GM12878 (cell line): Measurements from ENCODE around the gene BIRC5.

ENCODE experiments used
- BHLHE40 ChIP-seq, 2 experiments: fragments of 450-650 bp in 1 of 2; IDR thresholded peaks; 2 replicates each; pipeline ENCODE4 v1.6.1; 2011 to 2017; ENCODE audit warnings: low read depth in 2 of 2, borderline replicate concordance in 1 of 2, improper control_type of control experiment in 1 of 2, low read length in 1 of 2, mild to moderate bottlenecking in 1 of 2
- CHD2 ChIP-seq: IDR thresholded peaks from 2 replicates; pipeline ENCODE4 v1.6.1; 2011; ENCODE audit warnings: low read depth, low read length, improper control_type of control experiment, borderline replicate concordance
- TF ChIP-seq, protein P1 (sequence below): fragments of 450-650 bp; IDR thresholded peaks from 2 replicates; pipeline ENCODE4 v1.6.1; 2017; ENCODE audit warnings: mild to moderate bottlenecking, moderate library complexity

DNA sequence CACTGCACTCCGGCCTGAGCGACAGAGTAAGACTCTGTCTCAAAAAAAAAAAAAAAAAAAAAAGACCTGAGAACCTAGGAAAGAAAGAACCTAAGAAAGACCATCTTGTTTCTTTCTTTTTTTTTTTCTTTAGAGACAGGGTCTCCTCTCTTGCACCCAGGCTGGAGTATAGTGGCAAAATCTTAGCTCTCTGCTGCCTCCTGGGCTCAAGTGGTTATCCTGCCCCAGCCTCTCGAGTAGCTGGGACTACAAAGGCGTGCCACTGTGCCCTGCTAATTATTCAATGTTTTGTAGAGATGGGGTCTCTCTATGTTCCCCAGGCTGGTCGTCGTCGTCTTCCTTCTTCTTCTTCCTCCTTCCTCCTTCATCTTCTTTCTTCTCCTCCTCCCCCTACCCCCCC, 7.8 kb upstream of the BIRC5 start:
- TF ChIP-seq BHLHE40 (IDR thresholded peaks at IDR 0.05; ENCODE audit: borderline replicate concordance in 1 of 2, low read depth in 2 of 2, low read length in 1 of 2) (no peak), CHD2 (no peak)
- TF ChIP-seq, protein P1, sequence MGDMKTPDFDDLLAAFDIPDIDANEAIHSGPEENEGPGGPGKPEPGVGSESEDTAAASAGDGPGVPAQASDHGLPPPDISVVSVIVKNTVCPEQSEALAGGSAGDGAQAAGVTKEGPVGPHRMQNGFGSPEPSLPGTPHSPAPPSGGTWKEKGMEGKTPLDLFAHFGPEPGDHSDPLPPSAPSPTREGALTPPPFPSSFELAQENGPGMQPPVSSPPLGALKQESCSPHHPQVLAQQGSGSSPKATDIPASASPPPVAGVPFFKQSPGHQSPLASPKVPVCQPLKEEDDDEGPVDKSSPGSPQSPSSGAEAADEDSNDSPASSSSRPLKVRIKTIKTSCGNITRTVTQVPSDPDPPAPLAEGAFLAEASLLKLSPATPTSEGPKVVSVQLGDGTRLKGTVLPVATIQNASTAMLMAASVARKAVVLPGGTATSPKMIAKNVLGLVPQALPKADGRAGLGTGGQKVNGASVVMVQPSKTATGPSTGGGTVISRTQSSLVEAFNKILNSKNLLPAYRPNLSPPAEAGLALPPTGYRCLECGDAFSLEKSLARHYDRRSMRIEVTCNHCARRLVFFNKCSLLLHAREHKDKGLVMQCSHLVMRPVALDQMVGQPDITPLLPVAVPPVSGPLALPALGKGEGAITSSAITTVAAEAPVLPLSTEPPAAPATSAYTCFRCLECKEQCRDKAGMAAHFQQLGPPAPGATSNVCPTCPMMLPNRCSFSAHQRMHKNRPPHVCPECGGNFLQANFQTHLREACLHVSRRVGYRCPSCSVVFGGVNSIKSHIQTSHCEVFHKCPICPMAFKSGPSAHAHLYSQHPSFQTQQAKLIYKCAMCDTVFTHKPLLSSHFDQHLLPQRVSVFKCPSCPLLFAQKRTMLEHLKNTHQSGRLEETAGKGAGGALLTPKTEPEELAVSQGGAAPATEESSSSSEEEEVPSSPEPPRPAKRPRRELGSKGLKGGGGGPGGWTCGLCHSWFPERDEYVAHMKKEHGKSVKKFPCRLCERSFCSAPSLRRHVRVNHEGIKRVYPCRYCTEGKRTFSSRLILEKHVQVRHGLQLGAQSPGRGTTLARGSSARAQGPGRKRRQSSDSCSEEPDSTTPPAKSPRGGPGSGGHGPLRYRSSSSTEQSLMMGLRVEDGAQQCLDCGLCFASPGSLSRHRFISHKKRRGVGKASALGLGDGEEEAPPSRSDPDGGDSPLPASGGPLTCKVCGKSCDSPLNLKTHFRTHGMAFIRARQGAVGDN: no peak
